ENCODE measurements around the gene KCNJ11.

KCNJ11 gene

DNA sequence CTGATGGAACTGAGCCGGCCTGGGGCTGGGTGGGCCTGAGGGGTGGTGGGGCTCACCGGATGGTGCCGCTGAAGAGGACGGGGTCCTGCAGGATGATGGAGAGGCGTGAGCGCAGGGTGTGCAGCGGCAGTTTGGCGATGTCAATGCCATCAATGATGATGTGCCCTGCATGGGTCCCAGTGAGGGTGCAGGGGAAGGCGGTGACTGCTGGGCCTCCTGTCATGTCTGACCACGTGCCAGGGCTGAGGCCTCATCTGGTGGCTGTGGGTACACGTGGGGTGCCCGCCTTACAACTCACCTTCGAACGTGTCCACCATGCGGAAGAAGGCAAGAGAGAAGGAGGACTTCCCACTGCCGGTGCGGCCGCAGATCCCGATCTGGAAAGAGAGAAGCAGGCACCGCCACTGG is 7.1 kb upstream of the KCNJ11 start:
- TF ChIP-seq, protein P1, sequence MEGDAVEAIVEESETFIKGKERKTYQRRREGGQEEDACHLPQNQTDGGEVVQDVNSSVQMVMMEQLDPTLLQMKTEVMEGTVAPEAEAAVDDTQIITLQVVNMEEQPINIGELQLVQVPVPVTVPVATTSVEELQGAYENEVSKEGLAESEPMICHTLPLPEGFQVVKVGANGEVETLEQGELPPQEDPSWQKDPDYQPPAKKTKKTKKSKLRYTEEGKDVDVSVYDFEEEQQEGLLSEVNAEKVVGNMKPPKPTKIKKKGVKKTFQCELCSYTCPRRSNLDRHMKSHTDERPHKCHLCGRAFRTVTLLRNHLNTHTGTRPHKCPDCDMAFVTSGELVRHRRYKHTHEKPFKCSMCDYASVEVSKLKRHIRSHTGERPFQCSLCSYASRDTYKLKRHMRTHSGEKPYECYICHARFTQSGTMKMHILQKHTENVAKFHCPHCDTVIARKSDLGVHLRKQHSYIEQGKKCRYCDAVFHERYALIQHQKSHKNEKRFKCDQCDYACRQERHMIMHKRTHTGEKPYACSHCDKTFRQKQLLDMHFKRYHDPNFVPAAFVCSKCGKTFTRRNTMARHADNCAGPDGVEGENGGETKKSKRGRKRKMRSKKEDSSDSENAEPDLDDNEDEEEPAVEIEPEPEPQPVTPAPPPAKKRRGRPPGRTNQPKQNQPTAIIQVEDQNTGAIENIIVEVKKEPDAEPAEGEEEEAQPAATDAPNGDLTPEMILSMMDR (conservative IDR thresholded peaks at IDR 0.05), result no peak
- H3K27ac ChIP-seq, result no peak overlapping the region

DNA sequence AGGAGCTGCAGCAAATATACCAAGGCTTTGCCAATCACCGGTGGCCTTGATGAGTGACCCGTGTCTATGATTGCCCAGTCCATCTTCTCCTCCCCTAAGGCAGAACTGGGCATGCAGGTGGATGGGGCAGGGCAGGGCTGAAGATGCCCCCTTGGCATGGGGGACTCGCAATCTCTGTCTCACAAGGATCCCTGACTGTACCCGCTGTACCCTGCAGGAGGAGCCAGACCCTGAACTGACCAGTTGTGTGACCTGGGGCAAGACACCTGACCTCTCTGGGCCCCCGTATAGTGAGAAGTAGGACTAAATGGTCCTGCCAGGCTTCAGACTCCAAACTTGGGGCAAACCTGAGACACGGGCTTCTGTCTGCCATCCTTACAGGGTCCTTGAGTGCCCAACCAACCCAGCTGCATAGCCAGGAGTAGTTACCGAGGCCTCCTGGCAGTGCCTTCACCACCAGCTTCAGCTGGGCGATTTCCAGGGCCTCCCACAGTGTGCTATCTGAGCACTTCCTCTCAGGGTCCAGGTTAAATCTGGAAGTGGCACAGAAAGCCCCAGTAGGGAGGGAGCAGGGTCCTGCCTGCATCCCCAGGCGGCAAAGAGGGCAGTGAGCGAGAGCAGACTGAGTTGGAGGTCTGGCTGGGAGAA is 6.4 kb upstream of the KCNJ11 start:
- TF ChIP-seq, protein P1 (conservative IDR thresholded peaks at IDR 0.05), result no peak
- H3K27ac ChIP-seq, result no peak overlapping the region

DNA sequence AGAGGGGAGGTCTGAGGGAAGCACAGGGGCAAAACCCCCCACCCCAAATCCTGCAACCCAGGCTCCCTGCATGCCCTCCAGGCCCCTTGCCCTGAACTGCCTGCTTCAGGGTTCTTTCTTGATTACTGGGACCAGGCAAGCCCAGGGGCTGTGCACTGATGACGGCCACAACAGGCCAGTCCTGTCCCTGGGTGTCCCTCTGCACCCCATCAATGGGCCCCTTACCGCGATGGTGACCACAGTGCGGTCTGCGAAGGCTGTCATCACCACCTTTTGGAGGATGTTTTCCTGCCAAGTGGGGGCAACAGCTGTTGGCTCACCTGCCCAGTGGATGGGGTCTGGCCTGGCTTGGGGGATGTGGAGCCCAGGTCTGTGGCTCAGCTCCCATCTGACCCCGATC is 5.0 kb upstream of the KCNJ11 start:
- no peak overlapping the region for H3K27ac ChIP-seq
- TF ChIP-seq, protein P1 (conservative IDR thresholded peaks at IDR 0.05), result no peak

DNA sequence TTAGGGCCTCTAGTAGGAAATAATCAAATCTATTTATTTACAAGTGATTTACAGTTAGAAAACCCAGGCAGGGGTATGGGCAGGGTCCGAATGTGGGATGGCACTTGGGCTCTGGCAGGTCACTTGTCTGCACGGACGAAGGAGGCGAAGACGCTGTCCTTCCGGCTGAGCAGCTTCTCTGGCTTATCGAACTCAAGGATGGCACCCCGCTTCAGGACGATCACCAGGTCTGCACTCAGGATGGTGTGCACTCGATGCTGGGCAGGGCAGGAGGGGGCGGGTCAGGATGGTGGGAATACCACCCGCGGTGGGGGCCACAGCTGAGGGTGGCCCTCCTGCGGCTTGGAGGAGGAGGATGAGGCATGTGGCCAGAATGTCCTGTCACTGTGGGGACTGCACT is 4.4 kb upstream of the KCNJ11 start:
- TF ChIP-seq, protein P1 (conservative IDR thresholded peaks at IDR 0.05), result no peak

DNA sequence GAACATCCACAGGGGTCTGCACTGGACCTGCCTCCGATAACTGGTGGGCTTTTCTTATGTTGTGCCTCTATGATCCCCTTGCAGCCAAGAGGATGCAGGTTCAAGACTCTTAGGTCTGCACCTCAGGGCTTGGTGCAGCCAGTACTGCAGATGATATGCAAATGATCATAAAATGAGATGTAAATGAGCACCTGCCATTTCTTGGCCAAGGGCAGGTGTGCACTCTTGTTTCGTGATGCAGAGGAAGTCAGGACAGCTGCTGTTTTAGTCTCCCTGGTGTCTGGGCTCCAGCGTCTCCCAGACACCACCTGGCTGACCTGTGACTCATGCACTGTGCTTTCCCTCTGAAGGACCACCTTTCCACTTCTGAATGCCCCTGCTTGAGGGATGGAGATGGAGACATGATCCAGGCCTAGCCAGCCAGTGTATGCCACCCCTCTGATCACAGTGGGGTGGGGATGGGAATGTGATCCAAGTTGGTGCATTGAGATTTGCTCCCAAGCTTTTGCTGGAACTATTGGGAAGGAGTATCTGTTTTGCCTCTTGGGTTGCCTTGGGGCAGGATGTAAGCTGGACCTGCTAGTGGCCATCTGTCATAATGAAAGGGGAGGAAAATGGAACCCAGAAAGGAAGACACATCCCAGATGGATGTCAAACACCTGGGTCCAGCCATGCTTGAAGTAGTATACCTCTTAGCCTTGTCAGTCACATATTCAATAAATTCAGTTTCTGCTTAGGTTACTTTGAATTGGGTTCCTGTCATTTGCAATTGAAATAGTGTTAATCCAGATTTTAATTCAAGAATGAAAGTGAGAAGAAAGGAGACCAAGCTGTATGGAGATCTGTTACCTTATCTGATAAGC is 3.3 kb upstream of the KCNJ11 start:
- TF ChIP-seq, protein P1 (conservative IDR thresholded peaks at IDR 0.05), result no peak
- H3K27ac ChIP-seq, result no peak overlapping the region

More for the DNA sequence above, 4.4 kb upstream of the KCNJ11 start:
- H3K27ac ChIP-seq, result no peak overlapping the region

DNA sequence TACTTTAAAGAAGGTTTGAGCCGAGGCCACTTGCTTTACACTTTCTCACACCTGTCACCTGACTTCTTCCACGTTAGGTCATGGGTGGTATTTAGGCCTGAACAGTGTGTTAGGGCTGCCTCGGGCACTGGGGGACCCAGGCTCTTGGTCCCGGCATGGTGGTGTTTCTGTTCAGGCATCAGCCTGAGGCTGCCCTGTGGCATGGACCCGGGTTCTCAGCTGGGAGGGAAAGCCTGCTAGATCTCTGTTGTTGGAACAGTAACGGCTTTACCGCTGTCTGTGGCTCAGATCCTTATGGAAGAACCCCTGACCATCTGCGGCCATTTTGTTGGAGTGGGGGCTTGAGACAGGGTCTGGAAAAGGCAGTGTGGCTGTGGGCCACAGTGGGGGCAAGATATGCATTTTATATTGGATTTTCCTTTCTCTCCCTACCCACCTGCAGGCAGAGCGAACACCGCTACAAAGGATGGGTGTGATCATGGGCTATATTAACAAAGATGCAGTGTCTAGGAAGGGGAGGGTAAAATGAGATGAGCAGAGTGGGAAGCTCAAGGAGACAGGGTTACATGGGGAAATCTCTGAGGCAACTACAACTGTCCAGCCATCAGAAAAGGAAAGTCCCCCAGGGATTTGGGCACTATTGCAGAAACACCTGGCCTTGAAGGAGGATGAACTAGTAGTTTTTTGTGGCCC is 1.6 kb upstream of the KCNJ11 start:
- peak overlapping the region; percentile 77 for H3K27ac ChIP-seq

More for the DNA sequence above, 1.6 kb upstream of the KCNJ11 start:
- TF ChIP-seq, protein P1 (conservative IDR thresholded peaks at IDR 0.05), result no peak
